Measurements from ENCODE around the gene ZSCAN29. TPM values are rescaled to one million over a fixed set of nuclear protein-coding genes. Genes with fewer than 3 reads are reported as not detected.

The ZSCAN29 gene
- total and polyA plus RNA-seq, 2 donors (not counting 1 experiment from before 2014, with no cell fraction given), result 6.5 to 31.9 TPM

GRCh38 chr15:43406808-43407207, 36.0 kb upstream of the ZSCAN29 start:
- Histone ChIP-seq H3K36me3 (ENCODE audit: control insufficient read depth, insufficient read depth, low read length) (peaks cover 17% of the 10 kb centered on the region), H3K9me3 (ENCODE audit: control insufficient read depth, insufficient read depth, low read depth, low read length) (no peaks in the 10 kb centered on the region), H3K27ac (ENCODE audit: insufficient read depth, low read length) (no peak overlapping the region), H2AFZ (ENCODE audit: low read length) (no peak overlapping the region), H3K4me2 (ENCODE audit: extremely low read depth, insufficient read depth, low read length) (no peak overlapping the region), H3K4me3 (replicated peaks in 1 of 4; ENCODE audit: control extremely low read depth in 1 of 4, insufficient read depth in 1 of 4, low read depth in 3 of 4, low read length in 4 of 4) (no peak overlapping the region), H3K9ac (ENCODE audit: insufficient read depth, low read length) (no peak overlapping the region), H4K20me1 (ENCODE audit: control insufficient read depth, extremely low read depth, insufficient read depth, low read length) (no peaks in the 10 kb centered on the region), H3K79me2 (ENCODE audit: control insufficient read depth, insufficient read depth, low read length) (no peaks in the 10 kb centered on the region), H3K4me1 (ENCODE audit: control insufficient read depth, extremely low read depth, insufficient read depth, low read length) (no peaks in the 10 kb centered on the region), H3K27me3 (ENCODE audit: control insufficient read depth, insufficient read depth, low read length) (no peaks in the 10 kb centered on the region)
- TF ChIP-seq EZH2 (IDR thresholded peaks at IDR 0.05; ENCODE audit: low read length, missing control alignments) (no peak), CTCF (conservative IDR thresholded peaks at IDR 0.05 in 1 of 2, IDR thresholded peaks at IDR 0.05 in 1 of 2; ENCODE audit: low read depth in 1 of 2, low read length in 2 of 2) (no peak)
- no peak for DNase-seq (ENCODE audit: low read depth in 2 of 2)

DNA sequence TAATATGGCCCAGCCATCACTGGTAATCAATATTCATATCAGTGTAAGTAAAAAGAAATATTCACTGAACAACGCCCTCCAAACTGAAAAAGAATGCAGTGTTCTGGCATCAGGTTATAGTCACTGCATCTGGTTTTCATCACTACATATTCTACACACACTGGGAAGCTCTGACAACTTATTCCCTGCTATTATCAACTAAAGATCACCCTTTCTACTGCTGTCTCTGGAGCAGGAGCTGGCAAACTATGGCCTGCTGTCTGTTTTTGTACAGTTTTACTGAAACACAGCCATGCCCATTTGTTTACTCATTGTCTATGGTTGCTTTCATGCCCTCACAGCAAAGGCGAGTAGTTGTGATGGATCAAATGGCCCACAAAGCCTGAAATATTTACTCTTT, 35.3 kb upstream of the ZSCAN29 start:
- Histone ChIP-seq H3K27me3 (ENCODE audit: control insufficient read depth, insufficient read depth, low read length) (no peaks in the 10 kb centered on the region), H4K20me1 (ENCODE audit: control insufficient read depth, extremely low read depth, insufficient read depth, low read length) (no peaks in the 10 kb centered on the region), H3K4me1 (ENCODE audit: control insufficient read depth, extremely low read depth, insufficient read depth, low read length) (no peaks in the 10 kb centered on the region), H3K9me3 (ENCODE audit: control insufficient read depth, insufficient read depth, low read depth, low read length) (no peaks in the 10 kb centered on the region), H3K4me2 (ENCODE audit: extremely low read depth, insufficient read depth, low read length) (no peak overlapping the region), H3K79me2 (ENCODE audit: control insufficient read depth, insufficient read depth, low read length) (no peaks in the 10 kb centered on the region), H2AFZ (ENCODE audit: low read length) (no peak overlapping the region), H3K4me3 (replicated peaks in 1 of 4; ENCODE audit: control extremely low read depth in 1 of 4, insufficient read depth in 1 of 4, low read depth in 3 of 4, low read length in 4 of 4) (no peak overlapping the region), H3K9ac (ENCODE audit: insufficient read depth, low read length) (no peak overlapping the region), H3K27ac (ENCODE audit: insufficient read depth, low read length) (no peak overlapping the region), H3K36me3 (ENCODE audit: control insufficient read depth, insufficient read depth, low read length) (peaks cover 17% of the 10 kb centered on the region)
- TF ChIP-seq CTCF (conservative IDR thresholded peaks at IDR 0.05 in 1 of 2, IDR thresholded peaks at IDR 0.05 in 1 of 2; ENCODE audit: low read depth in 1 of 2, low read length in 2 of 2), result no peak
- no peak for DNase-seq (ENCODE audit: low read depth in 2 of 2)

DNA sequence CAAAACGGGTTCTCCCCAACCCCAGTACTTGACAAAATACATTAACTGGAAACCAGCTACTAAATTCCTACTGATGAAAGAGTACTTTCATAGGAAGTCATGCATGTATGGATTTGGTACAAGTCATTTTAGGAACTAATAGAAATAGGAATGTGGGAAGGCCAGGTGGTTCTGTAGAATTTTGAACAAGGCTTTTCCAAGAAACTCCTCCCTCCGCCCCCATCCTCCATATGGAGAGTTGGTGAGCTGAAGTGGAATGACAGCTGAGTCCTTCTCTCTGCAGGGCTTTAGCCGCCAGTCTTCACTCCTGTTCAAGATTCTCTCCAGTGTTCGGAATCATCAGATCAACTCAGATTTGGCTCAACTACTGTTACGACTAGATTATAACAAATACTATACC, 33.3 kb upstream of the ZSCAN29 start:
- Histone ChIP-seq H3K9me3 (ENCODE audit: control insufficient read depth, insufficient read depth, low read depth, low read length) (no peaks in the 10 kb centered on the region), H2AFZ (ENCODE audit: low read length) (no peak overlapping the region), H3K27ac (ENCODE audit: insufficient read depth, low read length) (no peak overlapping the region), H3K9ac (ENCODE audit: insufficient read depth, low read length) (no peak overlapping the region), H3K4me1 (ENCODE audit: control insufficient read depth, extremely low read depth, insufficient read depth, low read length) (no peaks in the 10 kb centered on the region), H3K79me2 (ENCODE audit: control insufficient read depth, insufficient read depth, low read length) (no peaks in the 10 kb centered on the region), H3K27me3 (ENCODE audit: control insufficient read depth, insufficient read depth, low read length) (no peaks in the 10 kb centered on the region), H3K4me2 (ENCODE audit: extremely low read depth, insufficient read depth, low read length) (no peak overlapping the region), H3K36me3 (ENCODE audit: control insufficient read depth, insufficient read depth, low read length) (peaks cover 15% of the 10 kb centered on the region), H3K4me3 (replicated peaks in 1 of 4; ENCODE audit: control extremely low read depth in 1 of 4, insufficient read depth in 1 of 4, low read depth in 3 of 4, low read length in 4 of 4) (no peak overlapping the region), H4K20me1 (ENCODE audit: control insufficient read depth, extremely low read depth, insufficient read depth, low read length) (no peaks in the 10 kb centered on the region)
- no peak for DNase-seq (ENCODE audit: low read depth in 2 of 2)
- TF ChIP-seq EZH2 (IDR thresholded peaks at IDR 0.05; ENCODE audit: low read length, missing control alignments), result no peak
- no peak for TF ChIP-seq CTCF (conservative IDR thresholded peaks at IDR 0.05 in 1 of 2, IDR thresholded peaks at IDR 0.05 in 1 of 2; ENCODE audit: low read depth in 1 of 2, low read length in 2 of 2)
